ENCODE measurements around the gene KLHL14.

DNA sequence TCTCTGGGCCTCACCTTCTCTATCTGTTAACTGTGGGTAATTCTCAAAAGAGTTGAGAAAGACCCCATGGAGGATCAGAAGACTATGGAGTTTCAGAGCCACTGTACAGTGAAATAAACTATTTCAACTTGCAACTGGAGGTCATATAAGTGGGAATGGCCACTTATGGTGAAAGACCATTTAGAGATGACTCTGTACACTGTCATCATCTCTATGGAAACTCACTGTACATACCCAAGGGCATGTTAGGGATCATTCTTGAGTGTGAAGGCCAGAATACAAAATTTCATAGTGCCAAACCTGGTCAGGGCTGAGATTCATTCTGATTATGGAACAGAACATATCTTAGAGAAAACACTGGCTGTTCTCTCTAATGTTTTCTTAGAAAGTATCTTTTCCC is 149.3 kb downstream of the KLHL14 start:
- TF ChIP-seq, protein P1, sequence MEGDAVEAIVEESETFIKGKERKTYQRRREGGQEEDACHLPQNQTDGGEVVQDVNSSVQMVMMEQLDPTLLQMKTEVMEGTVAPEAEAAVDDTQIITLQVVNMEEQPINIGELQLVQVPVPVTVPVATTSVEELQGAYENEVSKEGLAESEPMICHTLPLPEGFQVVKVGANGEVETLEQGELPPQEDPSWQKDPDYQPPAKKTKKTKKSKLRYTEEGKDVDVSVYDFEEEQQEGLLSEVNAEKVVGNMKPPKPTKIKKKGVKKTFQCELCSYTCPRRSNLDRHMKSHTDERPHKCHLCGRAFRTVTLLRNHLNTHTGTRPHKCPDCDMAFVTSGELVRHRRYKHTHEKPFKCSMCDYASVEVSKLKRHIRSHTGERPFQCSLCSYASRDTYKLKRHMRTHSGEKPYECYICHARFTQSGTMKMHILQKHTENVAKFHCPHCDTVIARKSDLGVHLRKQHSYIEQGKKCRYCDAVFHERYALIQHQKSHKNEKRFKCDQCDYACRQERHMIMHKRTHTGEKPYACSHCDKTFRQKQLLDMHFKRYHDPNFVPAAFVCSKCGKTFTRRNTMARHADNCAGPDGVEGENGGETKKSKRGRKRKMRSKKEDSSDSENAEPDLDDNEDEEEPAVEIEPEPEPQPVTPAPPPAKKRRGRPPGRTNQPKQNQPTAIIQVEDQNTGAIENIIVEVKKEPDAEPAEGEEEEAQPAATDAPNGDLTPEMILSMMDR (IDR thresholded peaks at IDR 0.05; ENCODE audit: extremely low read depth in 1 of 2, insufficient read depth in 1 of 2, low read depth in 1 of 2, low read length in 2 of 2): no peak
- TF ChIP-seq EZH2 (IDR thresholded peaks at IDR 0.05; ENCODE audit: borderline replicate concordance, low read depth, low read length, severe bottlenecking): no peak
- TF ChIP-seq POLR2A (IDR thresholded peaks at IDR 0.05; ENCODE audit: low read depth, low read length): no peak
- no peak for TF ChIP-seq POLR2AphosphoS5 (IDR thresholded peaks at IDR 0.05; ENCODE audit: insufficient read depth, low read depth, low read length)
